ENCODE measurements around the gene CD300LB.
"Not testable (repeated sequence)": the region's sequence is repeated elsewhere in the genome, so short reads cannot be mapped to it uniquely, and the experiment has no call there.

Gene CD300LB

GRCh38 chr17:74524653-74525464 lies 6.4 kb downstream of the CD300LB start:
- no peak overlapping the region for H3K4me3 ChIP-seq (ENCODE audit: low read length)
- no peak for TF ChIP-seq ZNF274 (IDR thresholded peaks at IDR 0.05; ENCODE audit: low read depth, low read length)

DNA sequence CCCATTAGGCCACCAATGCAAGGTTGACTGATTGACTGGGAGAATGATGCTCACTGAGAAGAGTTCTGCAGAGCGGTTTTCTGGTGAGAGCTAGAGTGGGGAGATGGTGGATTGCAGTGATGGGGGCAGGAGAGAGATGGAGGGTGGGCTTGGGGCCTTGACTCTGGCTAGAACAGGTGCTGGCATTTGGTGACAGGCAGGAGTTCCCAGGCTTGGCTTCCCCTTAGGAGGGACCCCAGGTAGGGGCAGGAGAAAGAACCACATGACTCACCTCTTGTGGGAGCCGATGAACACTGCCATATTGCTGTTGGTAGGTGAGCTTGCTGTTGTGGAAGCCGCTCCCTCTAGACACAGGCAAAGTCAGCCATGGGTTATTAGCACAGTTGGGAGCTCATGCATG lies 8.0 kb downstream of the CD300LB start:
- TF ChIP-seq ZNF274 (IDR thresholded peaks at IDR 0.05; ENCODE audit: low read depth, low read length): no peak
- H3K4me3 ChIP-seq (ENCODE audit: low read length): no peak overlapping the region

DNA sequence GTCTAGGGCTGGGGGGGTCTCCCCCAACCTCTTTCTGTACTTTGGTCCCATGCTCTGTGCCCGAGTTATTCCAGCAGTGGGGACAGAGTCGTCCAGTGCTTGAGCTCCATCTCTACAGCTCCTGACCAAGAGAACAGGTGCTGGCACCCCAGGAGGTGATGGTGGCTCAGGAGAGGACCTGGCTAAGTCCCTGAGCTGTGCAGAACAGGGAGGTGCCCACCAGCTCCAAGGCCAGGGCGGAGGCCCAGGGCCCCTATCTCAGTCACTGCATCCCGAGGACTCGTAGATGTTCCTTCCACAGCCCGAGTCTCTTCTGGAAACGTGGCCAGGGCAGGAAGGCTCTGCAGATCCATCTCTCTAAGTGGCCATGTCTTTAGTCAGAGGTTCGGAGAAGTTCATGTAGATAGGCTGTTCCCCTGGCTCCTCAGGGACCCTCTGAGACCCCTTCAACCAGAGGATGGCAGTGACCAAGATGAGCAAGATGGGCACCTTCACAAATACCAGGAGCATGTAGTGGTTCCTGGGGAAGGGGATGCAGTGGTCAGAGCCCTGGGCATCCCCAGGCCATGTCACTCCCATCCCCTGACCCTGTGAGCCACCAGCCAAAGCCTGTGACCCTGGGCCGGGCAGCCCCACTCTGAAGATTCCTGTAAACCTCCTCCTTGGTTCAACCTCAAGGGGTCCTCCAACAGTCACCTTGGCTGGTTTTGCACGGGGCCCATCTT lies 8.7 kb downstream of the CD300LB start:
- TF ChIP-seq ZNF274 (IDR thresholded peaks at IDR 0.05; ENCODE audit: low read depth, low read length): no peak
- no peak overlapping the region for H3K4me3 ChIP-seq (ENCODE audit: low read length)

- H3K4me3 ChIP-seq (ENCODE audit: low read length): no peak overlapping the region
- TF ChIP-seq ZNF274 (IDR thresholded peaks at IDR 0.05; ENCODE audit: low read depth, low read length): no peak
These were observed 9.5 kb downstream of the CD300LB start for GRCh38 chr17:74521701-74522201.

DNA sequence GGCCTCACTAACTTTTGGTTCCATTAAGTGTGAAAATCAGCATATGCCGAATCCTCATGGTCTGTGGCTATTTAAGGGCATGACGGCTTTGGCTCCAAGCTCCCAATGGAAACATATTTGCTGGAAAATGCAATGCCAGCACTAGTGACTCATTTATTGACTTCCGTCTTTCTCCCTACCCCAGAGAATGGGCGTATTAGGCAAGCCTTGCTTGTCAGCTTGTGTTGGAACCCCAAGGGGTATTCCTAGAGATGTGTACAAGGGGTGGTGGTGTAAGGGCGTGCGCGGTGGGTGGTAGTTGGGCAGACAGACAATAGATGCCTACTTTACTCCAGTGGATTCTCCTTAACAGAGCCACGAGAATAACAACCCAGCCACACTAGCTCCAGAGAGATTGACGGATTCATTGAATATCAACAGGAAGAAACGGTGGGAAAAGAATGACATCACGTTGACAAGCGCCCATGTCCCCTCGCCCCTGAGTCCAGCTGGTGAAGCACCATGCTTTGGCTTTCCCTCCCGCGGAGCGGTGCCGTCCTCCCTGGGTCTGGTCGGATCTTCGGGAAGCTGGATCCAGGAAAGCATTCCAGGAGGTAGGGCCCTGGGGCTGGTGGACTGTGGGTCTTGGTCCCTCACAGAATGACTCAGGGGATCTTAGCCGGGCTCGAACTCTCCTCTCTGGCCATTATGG lies 10.3 kb downstream of the CD300LB start:
- no peak for TF ChIP-seq ZNF274 (IDR thresholded peaks at IDR 0.05; ENCODE audit: low read depth, low read length)
- H3K4me3 ChIP-seq (ENCODE audit: low read length): no peak overlapping the region

DNA sequence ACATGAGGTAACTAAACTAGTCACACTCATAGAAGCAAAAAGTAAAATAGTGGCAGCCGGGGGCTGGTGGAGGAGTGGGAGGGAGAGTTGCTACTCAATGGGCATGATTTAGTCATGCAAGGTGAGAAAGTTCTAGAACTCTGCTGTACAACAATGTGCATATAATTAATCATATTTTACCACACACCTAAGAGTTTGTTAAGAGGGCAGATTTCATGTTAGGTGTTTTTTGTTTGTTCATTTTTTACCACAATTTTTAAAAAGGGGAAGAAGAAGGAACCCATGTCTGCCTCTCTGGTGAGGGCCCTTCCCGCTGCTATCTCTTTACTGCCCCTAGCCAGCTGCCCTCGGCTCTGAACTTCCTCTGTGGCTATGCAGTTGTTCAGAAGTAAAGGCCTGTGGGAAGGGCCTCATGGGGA lies 11.2 kb downstream of the CD300LB start:
- TF ChIP-seq ZNF274 (IDR thresholded peaks at IDR 0.05; ENCODE audit: low read depth, low read length): no peak
- H3K4me3 ChIP-seq (ENCODE audit: low read length): no peak overlapping the region

DNA sequence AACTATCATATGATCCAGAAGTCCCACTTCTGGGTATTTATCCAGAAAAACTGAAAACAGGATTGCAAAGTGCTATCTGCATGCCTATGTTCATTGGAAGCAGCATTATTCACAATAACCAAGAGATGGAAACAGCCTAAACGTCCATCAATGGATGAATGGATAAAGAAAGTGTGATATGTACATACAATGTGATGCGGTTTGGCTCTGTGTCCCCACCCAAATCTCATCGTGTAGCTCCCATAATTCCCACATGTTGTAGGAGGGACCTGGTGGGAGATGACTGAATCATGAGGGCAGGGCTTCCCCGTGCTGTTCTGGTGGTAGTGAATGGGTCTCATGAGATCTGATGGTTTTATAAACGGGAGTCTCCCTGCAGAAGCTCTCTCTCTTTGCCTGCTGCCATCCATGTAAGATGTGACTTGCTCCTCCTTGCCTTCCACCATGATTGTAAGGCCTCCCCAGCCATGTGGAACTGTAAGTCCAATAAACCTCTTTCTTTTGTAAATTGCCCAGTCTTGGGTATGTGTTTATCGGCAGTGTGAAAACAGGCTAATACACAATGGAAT lies 12.8 kb downstream of the CD300LB start:
- not testable (repeated sequence) for H3K4me3 ChIP-seq (ENCODE audit: low read length)

DNA sequence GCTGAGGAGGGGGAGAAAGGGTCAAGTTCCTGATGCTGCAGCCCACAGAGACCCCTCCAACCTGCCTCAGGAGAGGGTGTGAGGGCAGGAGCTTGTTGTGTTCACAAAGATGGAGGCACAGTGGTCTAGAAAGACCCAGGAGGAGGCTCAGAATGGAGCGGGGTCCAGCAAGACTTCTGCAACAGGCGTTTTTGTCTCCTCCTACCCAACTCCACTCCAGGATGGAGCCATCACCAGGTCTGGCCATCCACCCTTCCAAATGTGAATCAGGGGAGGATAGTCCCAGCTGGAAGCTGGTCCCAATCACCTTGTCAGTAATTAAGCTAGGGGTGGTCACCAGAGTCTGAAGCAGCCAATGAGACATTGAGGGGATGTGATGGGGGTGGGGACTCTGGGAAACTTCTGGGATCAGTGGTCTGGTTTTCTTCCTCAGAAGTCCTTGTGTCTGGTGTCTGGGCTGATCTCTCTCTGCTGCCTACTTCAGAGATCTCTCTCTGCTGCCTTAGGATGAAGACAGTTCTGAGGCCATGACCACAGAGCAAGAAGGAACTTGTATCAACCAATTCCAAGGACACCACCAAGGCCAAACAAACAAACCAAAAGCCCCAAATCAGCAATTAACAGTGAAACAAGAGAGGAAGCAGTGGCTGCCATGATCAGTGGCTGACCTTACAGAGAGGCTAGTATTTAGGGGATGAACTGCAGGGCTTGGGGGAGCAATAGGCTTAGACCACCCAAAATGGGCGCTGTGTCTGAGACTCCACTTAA lies 14.5 kb downstream of the CD300LB start:
- no peak for TF ChIP-seq ZNF274 (IDR thresholded peaks at IDR 0.05; ENCODE audit: low read depth, low read length)
- H3K4me3 ChIP-seq (ENCODE audit: low read length): no peak overlapping the region

- no peak for TF ChIP-seq ZNF274 (IDR thresholded peaks at IDR 0.05; ENCODE audit: low read depth, low read length)
- no peak overlapping the region for H3K4me3 ChIP-seq (ENCODE audit: low read length)
These were observed 15.3 kb downstream of the CD300LB start for GRCh38 chr17:74515941-74516340.

DNA sequence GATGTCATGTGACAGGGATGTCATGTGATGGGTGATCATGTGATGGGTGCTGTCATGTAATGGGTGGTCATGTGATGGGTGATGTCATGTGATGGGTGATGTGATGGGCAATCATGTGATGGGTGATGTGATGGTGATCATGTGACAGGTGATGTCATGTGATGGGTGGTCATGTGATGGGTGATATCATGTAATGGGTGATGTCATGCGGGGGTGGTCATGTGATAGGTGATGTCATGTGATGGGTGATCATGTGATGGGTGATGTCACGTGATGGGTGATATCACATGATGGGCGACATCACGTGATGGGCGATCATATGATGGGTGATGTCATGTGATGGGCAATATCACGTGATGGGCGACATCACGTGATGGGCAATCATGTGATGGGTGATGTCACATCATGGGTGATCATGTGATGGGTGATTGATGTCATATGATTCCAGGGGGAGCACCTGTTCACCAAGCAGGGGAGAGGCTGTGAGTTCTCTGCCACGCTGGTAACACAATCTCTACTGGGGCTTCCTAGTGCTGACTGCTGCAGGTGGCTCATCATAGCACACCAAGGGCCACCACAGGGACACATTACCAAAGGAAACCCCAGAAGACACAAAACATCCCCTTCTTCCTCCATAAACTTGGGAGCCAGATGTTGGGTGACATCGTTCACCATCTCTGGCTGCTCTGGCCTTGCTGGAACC lies 16.5 kb downstream of the CD300LB start:
- no peak for TF ChIP-seq ZNF274 (IDR thresholded peaks at IDR 0.05; ENCODE audit: low read depth, low read length)
- H3K4me3 ChIP-seq (ENCODE audit: low read length): no peak overlapping the region

DNA sequence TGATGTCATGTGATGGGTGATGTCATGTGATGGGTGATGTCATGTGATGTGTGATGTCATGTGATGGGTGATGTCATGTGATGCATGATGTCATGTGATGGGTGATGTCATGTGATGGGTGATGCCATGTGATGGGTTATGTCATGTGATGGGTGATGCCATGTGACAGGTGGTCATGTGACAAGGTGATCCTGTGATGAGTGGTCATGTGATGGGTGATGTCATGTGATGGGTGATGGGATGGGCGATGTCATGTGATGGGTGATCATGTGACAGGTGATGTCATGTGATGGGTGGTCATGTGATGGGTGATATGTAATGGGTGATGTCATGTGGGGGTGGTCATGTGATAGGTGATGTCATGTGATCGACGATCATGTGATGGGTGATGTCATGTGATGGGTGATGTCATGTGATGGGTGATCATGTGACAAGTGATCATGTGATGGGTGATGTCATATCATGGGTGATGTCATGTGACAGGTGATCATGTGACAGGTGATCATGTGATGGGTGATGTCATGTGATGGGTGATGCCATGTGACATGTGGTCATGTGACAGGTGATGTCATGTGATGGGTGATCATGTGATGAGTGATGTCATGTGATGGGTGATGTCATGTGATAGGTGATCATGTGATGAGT lies 17.2 kb downstream of the CD300LB start:
- no peak for TF ChIP-seq ZNF274 (IDR thresholded peaks at IDR 0.05; ENCODE audit: low read depth, low read length)
- H3K4me3 ChIP-seq (ENCODE audit: low read length): no peak overlapping the region

GRCh38 chr17:74512624-74513091 lies 18.6 kb downstream of the CD300LB start:
- no peak for TF ChIP-seq ZNF274 (IDR thresholded peaks at IDR 0.05; ENCODE audit: low read depth, low read length)
- H3K4me3 ChIP-seq (ENCODE audit: low read length): no peak overlapping the region

Data from GM08714 (cell line).